ENCODE results near the gene FKBP5.

- TF ChIP-seq CTCF (IDR thresholded peaks at IDR 0.05) (no peak), EZH2 (IDR thresholded peaks at IDR 0.05; ENCODE audit: borderline replicate concordance, insufficient read depth, low read depth, low read length, poor library complexity, severe bottlenecking) (no peak)
Observed at GRCh38 chr6:35594503-35595186, 94.1 kb downstream of the FKBP5 start.

Data from B cell (primary cell).